ENCODE results near the gene GRIK1.

DNA sequence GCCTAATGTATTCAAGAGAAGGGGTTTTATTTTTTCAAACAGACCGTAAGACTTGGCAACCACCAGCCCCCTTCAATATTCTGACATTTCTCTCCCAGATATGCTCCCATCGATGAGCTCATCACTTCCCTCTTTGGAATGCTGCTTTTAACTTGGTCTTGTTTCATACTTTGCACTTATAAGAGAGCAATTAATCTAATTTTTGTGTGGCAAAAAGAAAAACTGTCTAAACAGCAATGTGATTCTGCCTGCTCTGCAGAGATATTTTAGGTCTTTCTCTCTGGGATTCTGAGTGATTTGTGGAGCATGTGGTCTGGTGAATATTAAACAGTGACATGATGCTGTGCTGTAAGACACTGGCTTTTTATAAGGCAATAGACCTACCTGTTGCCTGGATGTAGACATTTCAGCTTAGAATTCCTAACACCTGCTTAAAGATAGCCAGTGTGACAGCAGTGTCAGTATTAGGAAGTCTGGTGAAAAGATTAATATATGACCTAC lies 356.3 kb downstream of the GRIK1 start:
- TF ChIP-seq, protein P1, sequence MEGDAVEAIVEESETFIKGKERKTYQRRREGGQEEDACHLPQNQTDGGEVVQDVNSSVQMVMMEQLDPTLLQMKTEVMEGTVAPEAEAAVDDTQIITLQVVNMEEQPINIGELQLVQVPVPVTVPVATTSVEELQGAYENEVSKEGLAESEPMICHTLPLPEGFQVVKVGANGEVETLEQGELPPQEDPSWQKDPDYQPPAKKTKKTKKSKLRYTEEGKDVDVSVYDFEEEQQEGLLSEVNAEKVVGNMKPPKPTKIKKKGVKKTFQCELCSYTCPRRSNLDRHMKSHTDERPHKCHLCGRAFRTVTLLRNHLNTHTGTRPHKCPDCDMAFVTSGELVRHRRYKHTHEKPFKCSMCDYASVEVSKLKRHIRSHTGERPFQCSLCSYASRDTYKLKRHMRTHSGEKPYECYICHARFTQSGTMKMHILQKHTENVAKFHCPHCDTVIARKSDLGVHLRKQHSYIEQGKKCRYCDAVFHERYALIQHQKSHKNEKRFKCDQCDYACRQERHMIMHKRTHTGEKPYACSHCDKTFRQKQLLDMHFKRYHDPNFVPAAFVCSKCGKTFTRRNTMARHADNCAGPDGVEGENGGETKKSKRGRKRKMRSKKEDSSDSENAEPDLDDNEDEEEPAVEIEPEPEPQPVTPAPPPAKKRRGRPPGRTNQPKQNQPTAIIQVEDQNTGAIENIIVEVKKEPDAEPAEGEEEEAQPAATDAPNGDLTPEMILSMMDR (IDR thresholded peaks at IDR 0.05) = no peak
- TF ChIP-seq POLR2A (IDR thresholded peaks at IDR 0.05) = no peak
